ENCODE results near the gene ABHD17A.

Gene ABHD17A

GRCh38 chr19:1828279-1829238, 56.7 kb downstream of the ABHD17A start:
- no peak for DNase-seq (ENCODE audit: extremely low read depth, low read depth)
- TF ChIP-seq CTCF (IDR thresholded peaks at IDR 0.05; ENCODE audit: low read depth, low read length), result no peak

- DNase-seq (ENCODE audit: extremely low read depth, low read depth), result no peak
- TF ChIP-seq CTCF (IDR thresholded peaks at IDR 0.05; ENCODE audit: low read depth, low read length), result no peak
Measured at GRCh38 chr19:1827566-1828278, 57.6 kb downstream of the ABHD17A start.

Measured in AG09319 (cell line).